Left ventricle myocardium inferior (tissue), 1 donor: ENCODE measurements around the gene CPN1. TPM values are rescaled to one million over a fixed set of nuclear protein-coding genes. Genes with fewer than 3 reads are reported as not detected.
A peak's percentile ranks its signal among the peaks of the same experiment; 100 is the strongest.

Experiments
- DNase-seq: peaks from one replicate; pipeline ENCODE4 v3.0.0-alpha.2; 2020
- H3K27ac ChIP-seq: fragments of 200-600 bp; replicated peaks from 2 replicates; pipeline ENCODE4 v1.8.0; 2021
- H3K27me3 ChIP-seq: fragments of 200-600 bp; 2 replicates; pipeline ENCODE4 v1.8.0; 2021; ENCODE audit warnings: low read depth
- H3K36me3 ChIP-seq: fragments of 200-600 bp; 2 replicates; pipeline ENCODE4 v1.8.0; 2021
- H3K4me1 ChIP-seq: fragments of 200-600 bp; 2 replicates; pipeline ENCODE4 v1.8.0; 2021
- H3K4me3 ChIP-seq: fragments of 200-600 bp; 2 replicates; pipeline ENCODE4 v1.8.0; 2021; ENCODE audit warnings: mild to moderate bottlenecking, moderate library complexity
- H3K9me3 ChIP-seq: fragments of 200-600 bp; replicated peaks from 2 replicates; pipeline ENCODE4 v1.8.0; 2021
- intact Hi-C: fragments of 100-400 bp; cut with micrococcal nuclease; formaldehyde crosslinking; loops from one replicate; pipeline ENCODE4 v1.11.0; 2022
- total RNA-seq: library from RNA; stranded (reverse); fragmentation: NEBNext Ultra II Directional; extraction: Animal tissue kit (Norgen Biotek cat#: 25700); gene quantifications from one replicate; pipeline ENCODE4 v1.2.1, GENCODE V29; 2021
- TF ChIP-seq, protein P1 (sequence below): fragments of 200-600 bp; IDR thresholded peaks from 2 replicates; pipeline ENCODE4 v1.8.0; 2021; ENCODE audit warnings: antibody characterized with exemption, mild to moderate bottlenecking, borderline replicate concordance
- donor health status: DM: no; HTN: yes; CAD: no; lungs with severe emphysema.

CPN1 gene
- total RNA-seq, 1 donor from 2014 or later, result not detected

- Histone ChIP-seq H3K4me1 (no peaks in the 10 kb centered on the region), H3K36me3 (no peaks in the 10 kb centered on the region), H3K4me3 (no peak overlapping the region), H3K27me3 (peaks cover 31% of the 10 kb centered on the region), H3K27ac (no peak overlapping the region), H3K9me3 (no peaks in the 10 kb centered on the region)
- DNase-seq, result no peak
- TF ChIP-seq, protein P1, sequence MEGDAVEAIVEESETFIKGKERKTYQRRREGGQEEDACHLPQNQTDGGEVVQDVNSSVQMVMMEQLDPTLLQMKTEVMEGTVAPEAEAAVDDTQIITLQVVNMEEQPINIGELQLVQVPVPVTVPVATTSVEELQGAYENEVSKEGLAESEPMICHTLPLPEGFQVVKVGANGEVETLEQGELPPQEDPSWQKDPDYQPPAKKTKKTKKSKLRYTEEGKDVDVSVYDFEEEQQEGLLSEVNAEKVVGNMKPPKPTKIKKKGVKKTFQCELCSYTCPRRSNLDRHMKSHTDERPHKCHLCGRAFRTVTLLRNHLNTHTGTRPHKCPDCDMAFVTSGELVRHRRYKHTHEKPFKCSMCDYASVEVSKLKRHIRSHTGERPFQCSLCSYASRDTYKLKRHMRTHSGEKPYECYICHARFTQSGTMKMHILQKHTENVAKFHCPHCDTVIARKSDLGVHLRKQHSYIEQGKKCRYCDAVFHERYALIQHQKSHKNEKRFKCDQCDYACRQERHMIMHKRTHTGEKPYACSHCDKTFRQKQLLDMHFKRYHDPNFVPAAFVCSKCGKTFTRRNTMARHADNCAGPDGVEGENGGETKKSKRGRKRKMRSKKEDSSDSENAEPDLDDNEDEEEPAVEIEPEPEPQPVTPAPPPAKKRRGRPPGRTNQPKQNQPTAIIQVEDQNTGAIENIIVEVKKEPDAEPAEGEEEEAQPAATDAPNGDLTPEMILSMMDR, result no peak
- intact Hi-C loops, result no loop called here
Measured at GRCh38 chr10:100061401-100061800, 20.3 kb downstream of the CPN1 start.

GRCh38 chr10:100057948-100058347 is 23.7 kb downstream of the CPN1 start:
- no peak overlapping the region for H3K4me3 ChIP-seq
- H3K36me3 ChIP-seq, result no peaks in the 10 kb centered on the region
- peaks cover 11% of the 10 kb centered on the region for H3K9me3 ChIP-seq
- H3K27me3 ChIP-seq, result peaks cover 28% of the 10 kb centered on the region
- no peaks in the 10 kb centered on the region for H3K4me1 ChIP-seq
- DNase-seq, result no peak
- no peak overlapping the region for H3K27ac ChIP-seq
- TF ChIP-seq, protein P1, result no peak
- intact Hi-C loops, result no loop called here

DNA sequence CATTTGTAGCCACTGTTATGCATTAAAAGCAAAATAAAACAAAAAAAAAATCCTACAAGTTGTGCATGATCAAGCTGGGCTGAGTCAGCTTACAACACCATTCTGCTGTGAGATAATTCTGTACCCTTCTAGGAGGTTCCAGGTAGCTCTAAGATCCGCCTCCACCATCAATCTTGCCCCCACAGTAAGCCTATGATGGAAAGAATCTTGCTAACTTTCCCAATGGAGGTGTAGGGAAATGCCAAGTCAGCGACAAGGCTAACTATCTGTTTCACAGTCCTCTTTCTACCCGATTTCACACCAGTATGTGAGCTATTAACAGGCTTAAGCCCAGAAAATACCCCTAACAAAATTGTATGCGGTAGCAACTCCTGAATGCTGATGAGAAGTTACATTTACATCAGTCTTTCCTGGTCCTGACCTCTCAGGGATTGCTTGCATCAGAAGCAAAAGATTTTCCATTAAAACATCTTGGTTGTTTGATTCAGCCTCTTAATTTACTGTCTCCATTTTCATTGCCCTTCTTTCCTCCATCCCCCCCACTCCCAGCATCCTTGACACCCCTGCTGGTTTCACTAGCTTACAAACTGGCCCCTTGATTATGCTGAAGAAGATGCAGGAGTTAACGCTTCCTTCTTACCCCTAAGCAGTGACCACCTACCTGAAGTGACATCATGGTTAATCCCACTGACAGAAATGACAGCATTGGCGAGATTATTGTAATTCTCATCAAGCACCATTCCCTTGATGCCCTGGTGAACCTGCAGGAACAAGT is 27.8 kb downstream of the CPN1 start:
- Histone ChIP-seq H3K4me3 (no peak overlapping the region), H3K4me1 (no peaks in the 10 kb centered on the region), H3K9me3 (peaks cover 11% of the 10 kb centered on the region), H3K36me3 (no peaks in the 10 kb centered on the region), H3K27me3 (peaks cover 38% of the 10 kb centered on the region), H3K27ac (no peak overlapping the region)
- no peak for DNase-seq
- intact Hi-C loops, result no loop called here
- TF ChIP-seq, protein P1, result no peak

- TF ChIP-seq, protein P1, result peak; percentile 99
- DNase-seq, result peak; percentile 86
- Histone ChIP-seq H3K4me1 (peaks cover 35% of the 10 kb centered on the region), H3K27ac (peak overlapping the region; percentile 88), H3K4me3 (no peak overlapping the region), H3K9me3 (no peaks in the 10 kb centered on the region), H3K27me3 (no peaks in the 10 kb centered on the region), H3K36me3 (no peaks in the 10 kb centered on the region)
- intact Hi-C loops, result no loop called here
Measured at GRCh38 chr10:100046021-100046486, 35.6 kb downstream of the CPN1 start.

DNA sequence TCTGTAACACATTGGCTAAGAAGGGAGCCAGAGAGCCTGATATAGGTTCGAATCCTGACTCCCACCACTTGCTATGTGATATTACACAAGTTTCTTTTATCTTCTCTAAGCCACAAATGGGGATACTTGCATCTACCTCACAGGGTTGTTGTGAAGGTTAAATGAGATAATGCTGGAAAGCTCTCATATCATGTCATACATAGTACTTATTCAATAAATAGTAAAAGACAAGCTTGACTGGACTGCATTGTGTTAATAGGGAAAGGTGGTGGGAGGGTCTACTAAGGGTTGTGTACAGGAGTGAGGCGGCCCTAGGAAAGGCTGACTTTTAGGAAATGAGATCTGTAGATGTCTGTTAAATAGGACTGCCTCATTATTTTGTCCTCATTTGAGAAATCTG is 36.1 kb downstream of the CPN1 start:
- intact Hi-C loops, result loop anchor here (2.0 kb wide), 1 partner anchor 199 kb away; no protein-coding TSS in a partner anchor
- peak overlapping the region; percentile 88 for H3K27ac ChIP-seq

More for the DNA sequence above, 36.1 kb downstream of the CPN1 start:
- no peaks in the 10 kb centered on the region for H3K36me3 ChIP-seq
- H3K4me3 ChIP-seq, result no peak overlapping the region
- TF ChIP-seq, protein P1, result no peak
- H3K4me1 ChIP-seq, result peaks cover 35% of the 10 kb centered on the region
- H3K27me3 ChIP-seq, result no peaks in the 10 kb centered on the region
- no peak for DNase-seq
- no peaks in the 10 kb centered on the region for H3K9me3 ChIP-seq
